C4-2B (cell line): Measurements from ENCODE around the gene SH3BGR.

Experiments used
- ZFX ChIP-seq: fragments of 450-650 bp; IDR thresholded peaks from 2 replicates; pipeline ENCODE4 v1.6.1; 2017
- TF ChIP-seq, protein P1 (sequence below): fragments of 450-650 bp; conservative IDR thresholded peaks from 2 replicates; pipeline ENCODE4 v1.5.1; 2017; ENCODE audit warnings: mild to moderate bottlenecking

GRCh38 chr21:39511102-39511501 lies 59.3 kb downstream of the SH3BGR start:
- TF ChIP-seq, protein P1, sequence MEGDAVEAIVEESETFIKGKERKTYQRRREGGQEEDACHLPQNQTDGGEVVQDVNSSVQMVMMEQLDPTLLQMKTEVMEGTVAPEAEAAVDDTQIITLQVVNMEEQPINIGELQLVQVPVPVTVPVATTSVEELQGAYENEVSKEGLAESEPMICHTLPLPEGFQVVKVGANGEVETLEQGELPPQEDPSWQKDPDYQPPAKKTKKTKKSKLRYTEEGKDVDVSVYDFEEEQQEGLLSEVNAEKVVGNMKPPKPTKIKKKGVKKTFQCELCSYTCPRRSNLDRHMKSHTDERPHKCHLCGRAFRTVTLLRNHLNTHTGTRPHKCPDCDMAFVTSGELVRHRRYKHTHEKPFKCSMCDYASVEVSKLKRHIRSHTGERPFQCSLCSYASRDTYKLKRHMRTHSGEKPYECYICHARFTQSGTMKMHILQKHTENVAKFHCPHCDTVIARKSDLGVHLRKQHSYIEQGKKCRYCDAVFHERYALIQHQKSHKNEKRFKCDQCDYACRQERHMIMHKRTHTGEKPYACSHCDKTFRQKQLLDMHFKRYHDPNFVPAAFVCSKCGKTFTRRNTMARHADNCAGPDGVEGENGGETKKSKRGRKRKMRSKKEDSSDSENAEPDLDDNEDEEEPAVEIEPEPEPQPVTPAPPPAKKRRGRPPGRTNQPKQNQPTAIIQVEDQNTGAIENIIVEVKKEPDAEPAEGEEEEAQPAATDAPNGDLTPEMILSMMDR = no peak
- no peak for TF ChIP-seq ZFX
